Muscle layer of duodenum (tissue), 2 donors: ENCODE data around the gene BTN3A1.
"Not testable (repeated sequence)": the region's sequence is repeated elsewhere in the genome, so short reads cannot be mapped to it uniquely, and the experiment has no call there.

Source experiments
- H3K27ac ChIP-seq: one replicate; pipeline ENCODE4 v1.7.0; 2013; ENCODE audit warnings: mild to moderate bottlenecking, low read length
- H3K27me3 ChIP-seq: one replicate; pipeline ENCODE4 v1.7.0; 2013; ENCODE audit warnings: low read depth, mild to moderate bottlenecking, control low read depth, low read length
- H3K36me3 ChIP-seq, 2 donors: one replicate each; pipeline ENCODE4 v1.7.0; 2013; ENCODE audit warnings: low read length in 2 of 2, control low read depth in 1 of 2, mild to moderate bottlenecking in 1 of 2; ENCODE audit not compliant: insufficient read depth in 2 of 2, control insufficient read depth in 1 of 2
- H3K4me1 ChIP-seq, 2 donors: one replicate each; pipeline ENCODE4 v1.7.0; 2013; ENCODE audit warnings: low read length in 2 of 2, mild to moderate bottlenecking in 2 of 2, control low read depth in 1 of 2, moderate library complexity in 1 of 2; ENCODE audit not compliant: insufficient read depth in 2 of 2, control insufficient read depth in 1 of 2
- H3K4me3 ChIP-seq, 2 donors: one replicate each; pipeline ENCODE4 v1.7.0; 2013; ENCODE audit warnings: low read length in 2 of 2, low read depth in 1 of 2, mild to moderate bottlenecking in 1 of 2
- H3K9me3 ChIP-seq, 2 donors: one replicate each; pipeline ENCODE4 v1.7.0; 2013; ENCODE audit warnings: low read length in 2 of 2, control low read depth in 1 of 2, mild to moderate bottlenecking in 1 of 2; ENCODE audit not compliant: control insufficient read depth in 1 of 2
- donor health status: healthy.

Gene BTN3A1

GRCh38 chr6:26431258-26432172, 29.4 kb downstream of the BTN3A1 start:
- no peaks in the 10 kb centered on the region for H3K27me3 ChIP-seq
- H3K27ac ChIP-seq = no peak overlapping the region
- peaks cover 24 to 43% of the 10 kb centered on the region in 2 donors for H3K36me3 ChIP-seq
- H3K4me3 ChIP-seq = no peak overlapping the region
- H3K9me3 ChIP-seq = no peaks in the 10 kb centered on the region
- H3K4me1 ChIP-seq = no peaks in the 10 kb centered on the region

- no peaks in the 10 kb centered on the region for H3K4me1 ChIP-seq
- peaks cover 16 to 39% of the 10 kb centered on the region in 2 donors for H3K36me3 ChIP-seq
- H3K9me3 ChIP-seq = no peaks in the 10 kb centered on the region
- no peaks in the 10 kb centered on the region for H3K27me3 ChIP-seq
- no peak overlapping the region for H3K27ac ChIP-seq
- no peak overlapping the region for H3K4me3 ChIP-seq
These were observed 30.6 kb downstream of the BTN3A1 start for GRCh38 chr6:26432627-26433201.

GRCh38 chr6:26433680-26434079, 31.6 kb downstream of the BTN3A1 start:
- H3K27ac ChIP-seq, H3K9me3 ChIP-seq, H3K4me3 ChIP-seq, H3K4me1 ChIP-seq, H3K27me3 ChIP-seq: not testable (repeated sequence)
- peaks cover 14 to 30% of the 10 kb centered on the region in 2 donors for H3K36me3 ChIP-seq

GRCh38 chr6:26436018-26436417, 33.9 kb downstream of the BTN3A1 start:
- peaks cover 4 to 9% of the 10 kb centered on the region in 2 donors for H3K4me1 ChIP-seq
- no peaks in the 10 kb centered on the region for H3K27me3 ChIP-seq
- no peak overlapping the region for H3K27ac ChIP-seq
- no peaks in the 10 kb centered on the region for H3K9me3 ChIP-seq
- no peak overlapping the region for H3K4me3 ChIP-seq
- H3K36me3 ChIP-seq = peaks cover 5 to 12% of the 10 kb centered on the region in 2 donors

- H3K4me1 ChIP-seq = peaks cover 8 to 10% of the 10 kb centered on the region in 2 donors
- no peaks in the 10 kb centered on the region for H3K27me3 ChIP-seq
- H3K36me3 ChIP-seq = peaks cover 0 to 4% of the 10 kb centered on the region in 2 donors
- H3K4me3 ChIP-seq = peak overlapping the region in 1 of 2 donors; percentile 11
- H3K27ac ChIP-seq = no peak overlapping the region
- no peaks in the 10 kb centered on the region for H3K9me3 ChIP-seq
These were observed 35.5 kb downstream of the BTN3A1 start for GRCh38 chr6:26437550-26437949.

- H3K4me3 ChIP-seq = peak overlapping the region in 1 of 2 donors; percentile 11
These were observed 35.9 kb downstream of the BTN3A1 start for GRCh38 chr6:26438000-26438399.

GRCh38 chr6:26439151-26440125, 37.4 kb downstream of the BTN3A1 start:
- peaks cover 8 to 10% of the 10 kb centered on the region in 2 donors for H3K4me1 ChIP-seq
- no peaks in the 10 kb centered on the region for H3K9me3 ChIP-seq
- H3K27me3 ChIP-seq = no peaks in the 10 kb centered on the region
- peaks cover 0 to 4% of the 10 kb centered on the region in 2 donors for H3K36me3 ChIP-seq
- H3K4me3 ChIP-seq = peak overlapping the region; percentile 84 to 98
- H3K27ac ChIP-seq = peak overlapping the region; percentile 99

More at GRCh38 chr6:26438000-26438399, 35.9 kb downstream of the BTN3A1 start:
- H3K4me1 ChIP-seq = peaks cover 8 to 10% of the 10 kb centered on the region in 2 donors
- H3K36me3 ChIP-seq = no peaks in the 10 kb centered on the region
- no peak overlapping the region for H3K27ac ChIP-seq
- H3K9me3 ChIP-seq = no peaks in the 10 kb centered on the region
- no peaks in the 10 kb centered on the region for H3K27me3 ChIP-seq

GRCh38 chr6:26440977-26441358, 38.9 kb downstream of the BTN3A1 start:
- Histone ChIP-seq H3K4me1 (peaks cover 8 to 10% of the 10 kb centered on the region in 2 donors), H3K36me3 (peaks cover 5 to 9% of the 10 kb centered on the region in 2 donors), H3K27me3 (no peaks in the 10 kb centered on the region), H3K27ac (peak overlapping the region; percentile 99), H3K9me3 (no peaks in the 10 kb centered on the region), H3K4me3 (peak overlapping the region; percentile 84 to 98)

GRCh38 chr6:26441977-26442376, 39.9 kb downstream of the BTN3A1 start:
- peaks cover 5 to 9% of the 10 kb centered on the region in 2 donors for H3K36me3 ChIP-seq
- no peaks in the 10 kb centered on the region for H3K9me3 ChIP-seq
- no peaks in the 10 kb centered on the region for H3K27me3 ChIP-seq
- H3K27ac ChIP-seq = no peak overlapping the region
- H3K4me3 ChIP-seq = peak overlapping the region; percentile 84 to 98
- peaks cover 8 to 10% of the 10 kb centered on the region in 2 donors for H3K4me1 ChIP-seq

GRCh38 chr6:26445934-26446667, 44.0 kb downstream of the BTN3A1 start:
- Histone ChIP-seq H3K27ac (no peak overlapping the region), H3K4me3 (no peak overlapping the region), H3K9me3 (no peaks in the 10 kb centered on the region), H3K27me3 (no peaks in the 10 kb centered on the region), H3K36me3 (peaks cover 16 to 21% of the 10 kb centered on the region in 2 donors), H3K4me1 (peaks cover under 1 to 3% of the 10 kb centered on the region in 2 donors)
